ENCODE data around the gene UGT1A1. TPM values are rescaled to one million over a fixed set of nuclear protein-coding genes. Genes with fewer than 3 reads are reported as not detected.

The UGT1A1 gene
- total and polyA plus RNA-seq, 2 donors (not counting 3 experiments of a cell fraction or from before 2014, with no cell fraction given): not detected

DNA sequence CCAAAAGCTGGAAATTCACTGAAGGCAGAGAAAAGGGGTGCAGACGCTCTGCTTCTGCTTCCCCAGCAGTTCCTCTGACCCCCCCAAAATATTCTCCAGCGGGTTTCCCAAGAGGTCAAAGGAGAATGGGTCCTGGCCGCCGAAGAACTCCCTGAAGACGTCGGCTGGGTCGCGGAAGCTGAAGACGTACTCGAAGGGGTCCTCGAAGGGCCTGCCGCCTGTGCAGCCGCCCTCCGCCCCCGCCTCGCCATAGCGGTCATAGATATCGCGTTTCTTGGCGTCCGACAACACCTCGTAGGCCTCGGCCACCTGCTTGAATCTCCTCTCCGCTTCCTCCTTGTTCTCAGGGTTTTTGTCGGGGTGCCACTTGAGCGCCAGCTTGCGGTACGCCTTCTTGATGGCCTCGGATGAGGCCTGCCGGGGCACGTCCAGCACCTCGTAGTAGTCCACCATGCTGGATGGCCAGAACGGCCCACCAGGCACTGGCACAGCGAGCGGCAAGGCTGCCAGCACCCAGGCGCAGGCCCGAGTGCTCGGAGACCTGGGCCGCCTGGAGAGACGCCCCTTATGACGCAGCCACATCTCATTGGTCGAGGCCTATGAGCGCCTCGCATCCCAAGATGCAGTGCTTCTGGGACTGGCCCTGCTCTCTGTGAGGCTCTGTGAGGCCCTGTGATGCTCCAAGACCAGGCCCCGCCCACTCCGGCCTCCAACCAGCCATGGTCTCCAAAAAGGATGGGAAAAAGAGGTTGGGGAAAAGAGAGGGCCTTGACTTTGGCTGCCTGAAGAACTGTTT lies 16.4 kb upstream of the UGT1A1 start:
- dilution Hi-C loops (cut with MboI; ENCODE audit: extremely low pct_ligation_motif_present, low sequenced_read_pairs): no loop called here
- DNase-seq (ENCODE audit: low read depth, low spot score) (no peak), FAIRE-seq (no peak)
- Histone ChIP-seq H3K4me1 (ENCODE audit: control insufficient read depth, extremely low read depth, insufficient read depth, low read length) (no peaks in the 10 kb centered on the region), H2AFZ (ENCODE audit: low read depth, low read length) (no peak overlapping the region), H3K79me2 (ENCODE audit: control insufficient read depth, insufficient read depth, low read length) (no peaks in the 10 kb centered on the region), H3K27me3 (ENCODE audit: control insufficient read depth in 2 of 2, insufficient read depth in 2 of 2, low read length in 2 of 2) (peaks cover 0 to 2% of the 10 kb centered on the region in 2 experiments), H4K20me1 (replicated peaks; ENCODE audit: control insufficient read depth, extremely low read depth, insufficient read depth, low read length) (no peaks in the 10 kb centered on the region), H3K4me2 (ENCODE audit: insufficient read depth, low read length) (no peak overlapping the region), H3K9me1 (replicated peaks; ENCODE audit: control insufficient read depth, extremely low read depth, insufficient read depth, low read length) (no peaks in the 10 kb centered on the region), H3K27ac (ENCODE audit: insufficient read depth, low read depth, low read length) (no peak overlapping the region), H3K36me3 (ENCODE audit: control insufficient read depth in 2 of 2, extremely low read depth in 1 of 2, insufficient read depth in 2 of 2, low read length in 2 of 2) (no peaks in the 10 kb centered on the region), H3K4me3 (replicated peaks in 1 of 3; ENCODE audit: insufficient read depth in 1 of 3, low read depth in 1 of 3, low read length in 3 of 3) (no peak overlapping the region), H3K9ac (replicated peaks; ENCODE audit: extremely low read depth, insufficient read depth, low read length) (no peak overlapping the region), H3K9me3 (replicated peaks; ENCODE audit: control insufficient read depth, insufficient read depth, low read length) (no peaks in the 10 kb centered on the region)
- intact Hi-C loops (cut with micrococcal nuclease): no loop called here
- ChIA-PET CTCF (no interaction called here), POLR2A (no interaction called here)
- TF ChIP-seq FOS (IDR thresholded peaks at IDR 0.05; ENCODE audit: borderline replicate concordance, insufficient read depth, low read length): no peak
- TF ChIP-seq JUN (IDR thresholded peaks at IDR 0.05; ENCODE audit: borderline replicate concordance, insufficient read depth, insufficient read length, low read depth): no peak
- no peak for TF ChIP-seq POLR2AphosphoS5 (IDR thresholded peaks at IDR 0.05; ENCODE audit: insufficient read depth, low read depth, low read length)
- TF ChIP-seq POLR2A (IDR thresholded peaks at IDR 0.05; ENCODE audit: low read depth, low read length): no peak
- TF ChIP-seq MYC (IDR thresholded peaks at IDR 0.05; ENCODE audit: low read depth, low read length): no peak
- TF ChIP-seq GATA2 (IDR thresholded peaks at IDR 0.05; ENCODE audit: insufficient read depth, insufficient read length, low read depth, low read length): no peak
- TF ChIP-seq, protein P1, sequence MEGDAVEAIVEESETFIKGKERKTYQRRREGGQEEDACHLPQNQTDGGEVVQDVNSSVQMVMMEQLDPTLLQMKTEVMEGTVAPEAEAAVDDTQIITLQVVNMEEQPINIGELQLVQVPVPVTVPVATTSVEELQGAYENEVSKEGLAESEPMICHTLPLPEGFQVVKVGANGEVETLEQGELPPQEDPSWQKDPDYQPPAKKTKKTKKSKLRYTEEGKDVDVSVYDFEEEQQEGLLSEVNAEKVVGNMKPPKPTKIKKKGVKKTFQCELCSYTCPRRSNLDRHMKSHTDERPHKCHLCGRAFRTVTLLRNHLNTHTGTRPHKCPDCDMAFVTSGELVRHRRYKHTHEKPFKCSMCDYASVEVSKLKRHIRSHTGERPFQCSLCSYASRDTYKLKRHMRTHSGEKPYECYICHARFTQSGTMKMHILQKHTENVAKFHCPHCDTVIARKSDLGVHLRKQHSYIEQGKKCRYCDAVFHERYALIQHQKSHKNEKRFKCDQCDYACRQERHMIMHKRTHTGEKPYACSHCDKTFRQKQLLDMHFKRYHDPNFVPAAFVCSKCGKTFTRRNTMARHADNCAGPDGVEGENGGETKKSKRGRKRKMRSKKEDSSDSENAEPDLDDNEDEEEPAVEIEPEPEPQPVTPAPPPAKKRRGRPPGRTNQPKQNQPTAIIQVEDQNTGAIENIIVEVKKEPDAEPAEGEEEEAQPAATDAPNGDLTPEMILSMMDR (IDR thresholded peaks at IDR 0.05; ENCODE audit: extremely low read depth in 1 of 2, insufficient read depth in 1 of 2, low read depth in 1 of 2, low read length in 2 of 2): no peak
- TF ChIP-seq, protein P2, sequence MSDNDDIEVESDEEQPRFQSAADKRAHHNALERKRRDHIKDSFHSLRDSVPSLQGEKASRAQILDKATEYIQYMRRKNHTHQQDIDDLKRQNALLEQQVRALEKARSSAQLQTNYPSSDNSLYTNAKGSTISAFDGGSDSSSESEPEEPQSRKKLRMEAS (IDR thresholded peaks at IDR 0.05; ENCODE audit: insufficient read depth, insufficient read length): no peak
- TF ChIP-seq EZH2 (IDR thresholded peaks at IDR 0.05; ENCODE audit: borderline replicate concordance, low read depth, low read length, severe bottlenecking): no peak
- BruUV-seq (replicated peaks): no TSS peak

Data from endothelial cell of umbilical vein (primary cell).